A673 (cell line): ENCODE results near the gene MRPL53. TPM values are rescaled to one million over a fixed set of nuclear protein-coding genes. Genes with fewer than 3 reads are reported as not detected.

ENCODE experiments used
- BruUV-seq: library from RNA; stranded (reverse); fragments of 400-500 nt; replicated peaks from 2 replicates; lab custom pipeline; 2021; lab: Mats Ljungman, UMichigan
- CTCF ChIA-PET: fragments of 300-600 bp; sonication (Branson Sonifier 250); formaldehyde crosslinking; loops from one replicate; lab custom pipeline; 2022; ENCODE audit warnings: antibody characterized with exemption; lab: Charles Lee
- POLR2A ChIA-PET: fragments of 300-600 bp; sonication (Branson Sonifier 250); formaldehyde crosslinking; loops from one replicate; lab custom pipeline; 2022; ENCODE audit warnings: antibody characterized with exemption; ENCODE audit not compliant: low non-redundant PET; lab: Charles Lee
- DNase-seq: peaks from one replicate; pipeline ENCODE4 v3.0.0-alpha.2; 2015; ENCODE audit warnings: low spot score
- H3K27ac ChIP-seq: fragments of 200-600 bp; sonication (generic); 2 replicates; pipeline ENCODE4 v1.5.1; 2016; ENCODE audit warnings: mixed run types, low read depth, mild to moderate bottlenecking, mixed read lengths, antibody characterized with exemption, low read length; ENCODE audit not compliant: poor library complexity, severe bottlenecking
- H3K27me3 ChIP-seq: fragments of 200-600 bp; sonication (generic); replicated peaks from 2 replicates; pipeline ENCODE4 v1.6.1; 2017; ENCODE audit warnings: mixed run types, low read depth, mild to moderate bottlenecking, mixed read lengths, antibody characterized with exemption, low read length; ENCODE audit not compliant: insufficient read depth, poor library complexity
- H3K36me3 ChIP-seq: fragments of 200-600 bp; sonication (generic); 2 replicates; pipeline ENCODE4 v1.6.1; 2016; ENCODE audit warnings: mixed run types, mild to moderate bottlenecking, mixed read lengths, antibody characterized with exemption, low read length; ENCODE audit not compliant: insufficient read depth, poor library complexity, severe bottlenecking
- H3K4me1 ChIP-seq: fragments of 200-600 bp; sonication (generic); 2 replicates; pipeline ENCODE4 v1.6.1; 2017; ENCODE audit warnings: mixed run types, mild to moderate bottlenecking, mixed read lengths, antibody characterized with exemption, low read length; ENCODE audit not compliant: insufficient read depth, poor library complexity, severe bottlenecking
- H3K4me3 ChIP-seq: fragments of 200-600 bp; sonication (generic); 2 replicates; pipeline ENCODE4 v1.5.1; 2016; ENCODE audit warnings: low read depth, mixed run types, mild to moderate bottlenecking, mixed read lengths, low read length; ENCODE audit not compliant: poor library complexity, severe bottlenecking
- H3K9me3 ChIP-seq: fragments of 200-600 bp; sonication (generic); 2 replicates; pipeline ENCODE4 v1.6.1; 2016; ENCODE audit warnings: mixed run types, low read depth, mild to moderate bottlenecking, mixed read lengths, antibody characterized with exemption, low read length; ENCODE audit not compliant: poor library complexity, severe bottlenecking
- CTCF ChIP-seq: fragments of 300-800, 200-600 bp; sonication (generic); conservative IDR thresholded peaks from 2 replicates; pipeline ENCODE4 v1.5.1; 2017; ENCODE audit warnings: low read depth, mild to moderate bottlenecking, antibody characterized with exemption, low read length, moderate library complexity, mixed read lengths
- EZH2 ChIP-seq: fragments of 200-600 bp; sonication (generic); IDR thresholded peaks from 2 replicates; pipeline ENCODE4 v1.6.1; 2017; ENCODE audit warnings: borderline replicate concordance, low read depth, mild to moderate bottlenecking, mixed read lengths, antibody characterized with exemption, low read length; ENCODE audit not compliant: poor library complexity, severe bottlenecking
- intact Hi-C: fragments of 100-400 bp; cut with micrococcal nuclease; formaldehyde crosslinking; loops from one replicate; pipeline ENCODE4 v1.10.0; 2022; ENCODE audit not compliant: unreplicated experiment
- total RNA-seq: library from RNA; stranded (reverse); gene quantifications from 2 replicates; pipeline ENCODE4 v1.2.3, GENCODE V29; 2021

The MRPL53 gene
- total RNA-seq, 1 experiment from 2014 or later: 104 TPM

DNA sequence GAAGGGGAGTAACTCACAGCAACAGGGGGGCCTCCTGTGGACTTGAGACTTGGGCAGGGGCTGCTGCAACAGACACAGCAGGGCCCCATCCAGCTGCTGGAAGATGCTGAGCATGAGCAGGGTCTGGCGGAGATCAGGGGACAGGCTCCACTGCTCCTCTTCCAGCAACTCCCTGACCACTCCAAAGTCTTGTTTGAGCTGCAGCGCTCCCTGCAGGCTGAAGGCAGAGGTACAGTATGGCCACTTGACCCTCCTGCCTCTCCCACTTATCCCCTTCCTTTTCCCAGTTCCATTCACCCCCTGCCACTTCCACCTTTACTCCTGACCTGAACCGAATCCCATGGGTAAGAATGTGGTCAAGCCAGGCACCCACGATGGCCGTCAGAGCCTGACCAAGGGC, 2.4 kb upstream of the MRPL53 start:
- intact Hi-C loops: no loop called here

GRCh38 chr2:74474481-74474880, 2.0 kb upstream of the MRPL53 start:
- Histone ChIP-seq H3K4me1 (peaks cover 7% of the 10 kb centered on the region), H3K4me3 (no peak overlapping the region), H3K27ac (no peak overlapping the region), H3K27me3 (no peaks in the 10 kb centered on the region), H3K9me3 (no peaks in the 10 kb centered on the region), H3K36me3 (peaks cover 13% of the 10 kb centered on the region)
- ChIA-PET CTCF (interaction anchor here (0.7 kb wide), 2 partner anchors 16 to 327 kb away, joined by 3 read pairs; partner anchors contain the start of genes BOLA3 and WBP1), POLR2A (interaction anchor here (0.6 to 0.7 kb wide), 2 partner anchors 17 to 56 kb away, joined by 4 to 7 read pairs; no protein-coding TSS in a partner anchor)
- no TSS peak for BruUV-seq
- no peak for DNase-seq
- intact Hi-C loops: no loop called here
- no peak for TF ChIP-seq EZH2
- TF ChIP-seq CTCF: no peak

More for the DNA sequence above, 2.4 kb upstream of the MRPL53 start:
- H3K27ac ChIP-seq: no peak overlapping the region
- H3K9me3 ChIP-seq: no peaks in the 10 kb centered on the region
- no peak for TF ChIP-seq EZH2
- peak; percentile 40 for TF ChIP-seq CTCF
- H3K27me3 ChIP-seq: no peaks in the 10 kb centered on the region
- ChIA-PET CTCF (interaction anchor here (0.8 kb wide), 1 partner anchor 578 kb away, joined by 3 read pairs; no protein-coding TSS in a partner anchor), POLR2A (interaction anchor here (0.6 kb wide), 1 partner anchor 17 kb away, joined by 4 read pairs; no protein-coding TSS in a partner anchor)
- DNase-seq: no peak
- no TSS peak for BruUV-seq
- H3K4me1 ChIP-seq: peaks cover 7% of the 10 kb centered on the region
- peaks cover 15% of the 10 kb centered on the region for H3K36me3 ChIP-seq
- H3K4me3 ChIP-seq: no peak overlapping the region

DNA sequence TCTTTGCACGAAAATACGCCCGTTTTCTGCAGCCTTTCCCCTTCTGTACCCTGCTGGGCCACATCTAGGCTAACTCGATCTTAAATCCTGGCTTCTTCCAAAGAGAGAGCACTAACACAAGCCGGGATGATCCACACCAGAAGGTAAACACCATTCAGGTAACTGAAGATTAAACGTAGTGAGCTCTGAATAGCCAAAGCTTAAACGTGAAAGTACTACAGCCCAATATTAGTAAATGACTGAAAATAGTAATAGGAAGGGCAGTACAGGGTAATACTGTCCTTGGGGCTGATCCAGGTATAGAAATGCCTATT, 422 bp upstream of the MRPL53 start:
- peak overlapping the region; percentile 88 for H3K27ac ChIP-seq
- TSS peak; percentile 89 for BruUV-seq
- intact Hi-C loops: no loop called here
- H3K4me1 ChIP-seq: peaks cover 7% of the 10 kb centered on the region
- TF ChIP-seq EZH2 (no peak), CTCF (no peak)
- ChIA-PET CTCF (interaction anchor here (1.0 kb wide), 1 partner anchor 10 kb away, joined by 5 read pairs; the partner anchor contains the start of genes CCDC142 and TTC31), POLR2A (no interaction called here)
- peak overlapping the region; percentile 59 for H3K4me3 ChIP-seq
- no peak for DNase-seq
- peaks cover 13% of the 10 kb centered on the region for H3K36me3 ChIP-seq
- no peaks in the 10 kb centered on the region for H3K27me3 ChIP-seq
- no peaks in the 10 kb centered on the region for H3K9me3 ChIP-seq
